HCT116 (cell line): ENCODE results near the gene GPHN. TPM values are rescaled to one million over a fixed set of nuclear protein-coding genes. Genes with fewer than 3 reads are reported as not detected.

Source experiments
- ATAC-seq: fragments of 200-7000 bp; cut with Tn5 transposase; 2 replicates; pipeline ENCODE4 v1.9.1; 2020; ENCODE audit warnings: mild to moderate bottlenecking, moderate library complexity
- BruUV-seq: library from RNA; stranded (reverse); fragments of 400-500 nt; replicated peaks from 2 replicates; lab custom pipeline; 2021; lab: Mats Ljungman, UMichigan
- CTCF ChIA-PET: fragments of 300-600 bp; sonication (Branson Sonifier 250); formaldehyde crosslinking; loops from one replicate; lab custom pipeline; 2021; ENCODE audit warnings: antibody characterized with exemption; lab: Charles Lee
- POLR2A ChIA-PET: fragments of 300-600, 350-600 bp; sonication (Branson Sonifier 250); formaldehyde crosslinking; loops from one replicate; lab custom pipeline; 2021; ENCODE audit warnings: antibody characterized with exemption; lab: Charles Lee
- RAD21 ChIA-PET, 2 experiments: fragments of 300-600 bp; sonication (Branson Sonifier 250); formaldehyde crosslinking; loops; one replicate each; lab custom pipeline; 2023; ENCODE audit warnings: low total read pairs in 2 of 2; ENCODE audit not compliant: uncharacterized antibody in 2 of 2, unreplicated experiment in 2 of 2, low non-redundant PET in 1 of 2; lab: Charles Lee
- DNase-seq: peaks from one replicate; pipeline ENCODE4 v3.0.0-alpha.2; 2010; ENCODE audit warnings: low read depth, low spot score
- H2AFZ ChIP-seq: fragments of 200-600 bp; shearing (Covaris generic), sonication (generic); 2 replicates; pipeline ENCODE4 v1.6.1; 2017; ENCODE audit warnings: low read depth, mixed run types, mixed read lengths, antibody characterized with exemption, low read length; ENCODE audit not compliant: poor library complexity, severe bottlenecking
- H3K27ac ChIP-seq: 2 replicates; pipeline ENCODE4 v1.5.1; 2012; ENCODE audit warnings: low read depth, low read length
- H3K27me3 ChIP-seq: fragments of 200-600 bp; sonication (generic); 2 replicates; pipeline ENCODE4 v1.6.1; 2016; ENCODE audit warnings: mixed run types, low read length, mixed read lengths; ENCODE audit not compliant: insufficient read depth
- H3K36me3 ChIP-seq, 2 experiments: fragments of 200-500 bp in 1 of 2; fragments of 200-600 bp in 1 of 2; sonication (Bioruptor generic) in 1 of 2; sonication (generic) in 1 of 2; 2 replicates each; pipeline versions ENCODE4 v1.5.1 to v1.6.1; 2014 to 2016; ENCODE audit warnings: low read length in 2 of 2, inconsistent platforms in 1 of 2, mixed read lengths in 1 of 2, mixed run types in 1 of 2; ENCODE audit not compliant: insufficient read depth in 2 of 2, control insufficient read depth in 1 of 2
- H3K4me1 ChIP-seq, 2 experiments: fragments of 200-600 bp in 1 of 2; sonication (generic) in 1 of 2; 2 replicates each; pipeline versions ENCODE4 v1.5.1 to v1.6.1; 2012 to 2017; ENCODE audit warnings: low read length in 2 of 2, inconsistent platforms in 1 of 2, mild to moderate bottlenecking in 1 of 2, mixed read lengths in 1 of 2, mixed run types in 1 of 2, moderate library complexity in 1 of 2; ENCODE audit not compliant: insufficient read depth in 2 of 2, control insufficient read depth in 1 of 2
- H3K4me2 ChIP-seq: fragments of 200-600 bp; sonication (generic); 2 replicates; pipeline ENCODE4 v1.6.1; 2017; ENCODE audit warnings: mixed run types, low read length, mixed read lengths
- H3K4me3 ChIP-seq, 2 experiments: fragments of 200-600 bp in 1 of 2; sonication (generic) in 1 of 2; replicated peaks in 1 of 2; 2 replicates each; pipeline ENCODE4 v1.5.1; 2011 to 2016; ENCODE audit warnings: low read length in 2 of 2, control low read depth in 1 of 2, low read depth in 1 of 2, mild to moderate bottlenecking in 1 of 2, mixed read lengths in 1 of 2, mixed run types in 1 of 2
- H3K79me2 ChIP-seq: fragments of 200-600 bp; sonication (generic); 2 replicates; pipeline ENCODE4 v1.6.1; 2017; ENCODE audit warnings: mild to moderate bottlenecking, mixed run types, low read length, moderate library complexity, mixed read lengths; ENCODE audit not compliant: insufficient read depth
- H3K9ac ChIP-seq: fragments of 200-600 bp; sonication (generic); 2 replicates; pipeline ENCODE4 v1.6.1; 2016; ENCODE audit warnings: low read length, mixed read lengths
- H3K9me2 ChIP-seq: fragments of 200-600 bp; sonication (generic), shearing (Covaris generic); 2 replicates; pipeline ENCODE4 v1.6.1; 2017; ENCODE audit warnings: mixed run types, mild to moderate bottlenecking, moderate library complexity; ENCODE audit not compliant: insufficient read depth
- H3K9me3 ChIP-seq, 2 experiments: fragments of 200-500 bp in 1 of 2; fragments of 200-600 bp in 1 of 2; sonication (Bioruptor generic) in 1 of 2; sonication (generic) in 1 of 2; 2 replicates each; pipeline ENCODE4 v1.6.1; 2014 to 2017; ENCODE audit warnings: low read length in 2 of 2, mixed read lengths in 2 of 2, inconsistent platforms in 1 of 2, low read depth in 1 of 2, mild to moderate bottlenecking in 1 of 2, mixed run types in 1 of 2, moderate library complexity in 1 of 2; ENCODE audit not compliant: control insufficient read depth in 1 of 2, insufficient read depth in 1 of 2
- H4K20me1 ChIP-seq: fragments of 200-600 bp; sonication (generic), shearing (Covaris generic); 2 replicates; pipeline ENCODE4 v1.6.1; 2017; ENCODE audit warnings: mixed run types, mild to moderate bottlenecking, moderate library complexity; ENCODE audit not compliant: insufficient read depth
- ATF3 ChIP-seq: IDR thresholded peaks from 2 replicates; pipeline ENCODE4 v1.6.1; 2012
- CBX3 ChIP-seq: IDR thresholded peaks from 2 replicates; pipeline ENCODE4 v1.6.1; 2012; ENCODE audit warnings: low read depth
- CTCF ChIP-seq, 3 experiments: fragments of 200-600 bp in 1 of 3; sonication (generic) in 1 of 3; IDR thresholded peaks in 2 of 3; conservative IDR thresholded peaks in 1 of 3; 2 replicates each; pipeline ENCODE4 v1.5.1; 2012 to 2017; ENCODE audit warnings: low read depth in 2 of 3, low read length in 2 of 3, antibody characterized with exemption in 1 of 3, borderline replicate concordance in 1 of 3, control low read depth in 1 of 3, mild to moderate bottlenecking in 1 of 3, mixed read lengths in 1 of 3, mixed run types in 1 of 3, moderate library complexity in 1 of 3; ENCODE audit not compliant: insufficient read depth in 1 of 3
- EGR1 ChIP-seq: IDR thresholded peaks from 2 replicates; pipeline ENCODE4 v1.6.1; 2012; ENCODE audit warnings: low read depth
- EZH2 ChIP-seq: fragments of 200-600 bp; sonication (generic); IDR thresholded peaks from 2 replicates; pipeline ENCODE4 v1.6.1; 2017; ENCODE audit warnings: antibody characterized with exemption, mixed run types
- EZH2phosphoT487 ChIP-seq: fragments of 200-600 bp; IDR thresholded peaks from 2 replicates; pipeline ENCODE4 v1.6.1; 2018; ENCODE audit warnings: antibody characterized with exemption, borderline replicate concordance
- MAX ChIP-seq: IDR thresholded peaks from 2 replicates; pipeline ENCODE4 v1.6.1; 2012
- POLR2A ChIP-seq: IDR thresholded peaks from 2 replicates; pipeline ENCODE4 v1.7.0; 2011; ENCODE audit warnings: borderline replicate concordance; ENCODE audit not compliant: insufficient read depth, insufficient read length; ENCODE audit errors: extremely low read depth
- REST ChIP-seq: IDR thresholded peaks from 2 replicates; pipeline ENCODE4 v1.6.1; 2012; ENCODE audit warnings: low read depth
- SIN3A ChIP-seq: IDR thresholded peaks from 2 replicates; pipeline ENCODE4 v1.6.1; 2012; ENCODE audit warnings: low read depth
- SP1 ChIP-seq: IDR thresholded peaks from 2 replicates; pipeline ENCODE4 v1.6.1; 2012; ENCODE audit warnings: low read depth
- SRF ChIP-seq: IDR thresholded peaks from 2 replicates; pipeline ENCODE4 v1.6.1; 2012; ENCODE audit warnings: low read depth
- TCF7L2 ChIP-seq: IDR thresholded peaks from 2 replicates; pipeline ENCODE4 v1.7.0; 2011; ENCODE audit warnings: borderline replicate concordance, inconsistent platforms; ENCODE audit not compliant: insufficient read depth, insufficient read length; ENCODE audit errors: extremely low read depth
- YY1 ChIP-seq: IDR thresholded peaks from 2 replicates; pipeline ENCODE4 v1.6.1; 2011; ENCODE audit warnings: low read length, low read depth, moderate library complexity, mild to moderate bottlenecking; ENCODE audit not compliant: insufficient replicate concordance; ENCODE audit errors: extremely low read depth
- ZNF274 ChIP-seq: fragments of 200-500 bp; sonication (Bioruptor generic); IDR thresholded peaks from 2 replicates; pipeline ENCODE4 v1.6.1; 2014; ENCODE audit warnings: mild to moderate bottlenecking, low read depth, low read length, inconsistent platforms
- intact Hi-C: fragments of 100-400 bp; cut with micrococcal nuclease; formaldehyde crosslinking; loops from 2 replicates; pipeline ENCODE4 v1.10.0; 2022
- total RNA-seq: library from RNA; stranded (reverse); gene quantifications from one replicate; pipeline ENCODE4 v1.2.1, GENCODE V29; 2021; ENCODE audit not compliant: unreplicated experiment

GPHN gene
- total RNA-seq, 1 experiment from 2014 or later = 43.8 TPM

GRCh38 chr14:66910311-66910840, 402.4 kb downstream of the GPHN start:
- H3K27me3 ChIP-seq = no peaks in the 10 kb centered on the region
- no peak overlapping the region for H3K4me3 ChIP-seq
- no peak overlapping the region for H2AFZ ChIP-seq
- ATAC-seq (no peak), DNase-seq (no peak)
- intact Hi-C loops = no loop called here
- H3K9ac ChIP-seq = no peak overlapping the region
- H3K27ac ChIP-seq = no peak overlapping the region
- RAD21 ChIA-PET = no interaction called here
- H3K79me2 ChIP-seq = no peaks in the 10 kb centered on the region
- no TSS peak for BruUV-seq
- no peaks in the 10 kb centered on the region for H3K4me1 ChIP-seq
- TF ChIP-seq POLR2A (no peak), CTCF (IDR thresholded peaks at IDR 0.05 in 2 of 3, conservative IDR thresholded peaks at IDR 0.05 in 1 of 3; ENCODE audit: borderline replicate concordance in 1 of 3, insufficient read depth in 1 of 3, low read depth in 2 of 3, low read length in 2 of 3) (no peak), YY1 (no peak), EZH2phosphoT487 (no peak), SP1 (no peak), SIN3A (no peak), EZH2 (no peak), EGR1 (no peak)
- H3K9me3 ChIP-seq = no peaks in the 10 kb centered on the region
- H3K36me3 ChIP-seq = no peaks in the 10 kb centered on the region
- H4K20me1 ChIP-seq = no peaks in the 10 kb centered on the region
- POLR2A ChIA-PET = no interaction called here
- CTCF ChIA-PET = no interaction called here
- no peaks in the 10 kb centered on the region for H3K9me2 ChIP-seq
- no peak overlapping the region for H3K4me2 ChIP-seq

- ChIA-PET CTCF (no interaction called here), RAD21 (no interaction called here), POLR2A (no interaction called here)
- Histone ChIP-seq H3K9me3 (no peaks in the 10 kb centered on the region), H2AFZ (no peak overlapping the region), H3K27me3 (no peaks in the 10 kb centered on the region), H3K79me2 (no peaks in the 10 kb centered on the region), H3K9ac (no peak overlapping the region), H3K4me3 (no peak overlapping the region), H3K9me2 (no peaks in the 10 kb centered on the region), H3K4me1 (no peaks in the 10 kb centered on the region), H3K4me2 (no peak overlapping the region), H3K27ac (no peak overlapping the region), H4K20me1 (no peaks in the 10 kb centered on the region), H3K36me3 (no peaks in the 10 kb centered on the region)
- BruUV-seq = TSS peak; percentile 32
- DNase-seq = no peak
- intact Hi-C loops = no loop called here
- no peak for ATAC-seq
- TF ChIP-seq ATF3 (no peak), SIN3A (no peak), REST (no peak), POLR2A (no peak), TCF7L2 (no peak), SRF (no peak), SP1 (no peak), YY1 (no peak), EZH2 (no peak), EGR1 (no peak), MAX (no peak), ZNF274 (no peak), CBX3 (no peak)
Measured at GRCh38 chr14:66916421-66916820, 408.5 kb downstream of the GPHN start.
